NCI-H2196 treated with DMSO at 0.1 percent for 48 hours (cell line): ENCODE measurements around the gene EHMT1.
"Not testable (repeated sequence)": the region's sequence is repeated elsewhere in the genome, so short reads cannot be mapped to it uniquely, and the experiment has no call there.

Experiments used
- DNase-seq: peaks from one replicate; lab custom pipeline; 2025; ENCODE audit not compliant: unreplicated experiment; lab: John Stamatoyannopoulos, UW

The EHMT1 gene

DNA sequence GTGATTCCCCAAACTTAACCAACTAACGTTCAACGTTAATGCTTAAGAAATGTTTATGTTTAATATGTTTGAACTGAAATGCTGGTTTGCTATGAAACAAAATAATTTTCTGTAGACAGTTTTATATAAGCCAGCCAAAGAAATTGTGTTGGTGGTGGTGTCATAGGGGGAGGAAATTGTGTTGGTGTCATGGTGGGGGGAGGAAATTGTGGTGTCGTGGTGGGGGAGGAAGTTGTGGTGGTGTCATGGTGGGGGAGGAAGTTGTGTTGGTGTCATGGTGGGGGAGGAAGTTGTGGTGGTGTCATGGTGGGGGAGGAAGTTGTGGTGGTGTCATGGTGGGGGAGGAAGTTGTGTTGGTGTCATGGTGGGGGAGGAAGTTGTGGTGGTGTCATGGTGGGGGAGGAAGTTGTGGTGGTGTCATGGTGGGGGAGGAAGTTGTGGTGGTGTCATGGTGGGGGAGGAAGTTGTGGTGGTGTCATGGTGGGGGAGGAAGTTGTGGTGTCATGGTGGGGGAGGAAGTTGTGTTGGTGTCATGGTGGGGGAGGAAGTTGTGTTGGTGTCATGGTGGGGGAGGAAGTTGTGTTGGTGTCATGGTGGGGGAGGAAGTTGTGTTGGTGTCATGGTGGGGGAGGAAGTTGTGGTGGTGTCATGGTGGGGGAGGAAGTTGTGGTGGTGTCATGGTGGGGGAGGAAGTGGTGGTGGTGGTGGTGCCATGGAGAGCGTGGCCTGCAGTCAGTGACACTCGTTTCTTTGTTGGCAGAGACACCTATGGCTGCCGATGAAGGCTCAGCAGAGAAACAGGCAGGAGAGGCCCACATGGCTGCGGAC is 97.3 kb downstream of the EHMT1 start:
- DNase-seq = not testable (repeated sequence)

DNA sequence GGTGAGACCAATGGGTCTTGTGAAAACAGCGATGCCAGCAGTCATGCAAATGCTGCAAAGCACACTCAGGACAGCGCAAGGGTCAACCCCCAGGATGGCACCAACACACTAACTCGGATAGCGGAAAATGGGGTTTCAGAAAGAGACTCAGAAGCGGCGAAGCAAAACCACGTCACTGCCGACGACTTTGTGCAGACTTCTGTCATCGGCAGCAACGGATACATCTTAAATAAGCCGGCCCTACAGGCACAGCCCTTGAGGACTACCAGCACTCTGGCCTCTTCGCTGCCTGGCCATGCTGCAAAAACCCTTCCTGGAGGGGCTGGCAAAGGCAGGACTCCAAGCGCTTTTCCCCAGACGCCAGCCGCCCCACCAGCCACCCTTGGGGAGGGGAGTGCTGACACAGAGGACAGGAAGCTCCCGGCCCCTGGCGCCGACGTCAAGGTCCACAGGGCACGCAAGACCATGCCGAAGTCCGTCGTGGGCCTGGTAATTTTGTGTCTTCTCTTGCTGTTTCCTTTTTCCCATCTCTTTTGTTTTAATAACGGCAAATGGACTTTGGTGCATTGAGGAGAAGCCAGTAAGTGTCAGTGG is 98.0 kb downstream of the EHMT1 start:
- DNase-seq = no peak

DNA sequence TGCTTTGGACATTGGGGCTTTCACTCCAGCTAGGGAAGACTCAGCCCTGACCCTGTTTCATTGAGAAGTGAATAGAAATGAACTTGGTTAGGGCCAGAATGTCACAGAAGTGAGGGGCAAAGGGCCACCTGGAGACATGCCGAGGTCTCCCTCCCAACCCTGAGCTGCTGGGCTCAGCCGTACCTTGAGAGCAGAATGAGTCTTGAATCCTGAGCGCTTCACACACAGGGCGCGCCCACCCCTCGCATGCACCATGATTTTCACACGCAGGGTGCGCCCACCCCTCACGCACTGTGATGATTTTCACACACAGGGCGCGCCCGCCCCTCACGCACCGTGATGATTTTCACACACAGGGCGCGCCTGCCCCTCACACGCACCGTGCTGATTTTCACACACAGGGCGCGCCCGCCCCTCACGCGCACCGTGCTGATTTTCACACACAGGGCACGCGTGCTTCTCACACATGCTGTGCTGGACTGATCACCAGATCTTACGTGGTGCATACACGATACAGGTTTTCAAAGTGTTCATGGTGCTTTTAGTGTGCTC is 99.0 kb downstream of the EHMT1 start:
- DNase-seq = no peak

DNA sequence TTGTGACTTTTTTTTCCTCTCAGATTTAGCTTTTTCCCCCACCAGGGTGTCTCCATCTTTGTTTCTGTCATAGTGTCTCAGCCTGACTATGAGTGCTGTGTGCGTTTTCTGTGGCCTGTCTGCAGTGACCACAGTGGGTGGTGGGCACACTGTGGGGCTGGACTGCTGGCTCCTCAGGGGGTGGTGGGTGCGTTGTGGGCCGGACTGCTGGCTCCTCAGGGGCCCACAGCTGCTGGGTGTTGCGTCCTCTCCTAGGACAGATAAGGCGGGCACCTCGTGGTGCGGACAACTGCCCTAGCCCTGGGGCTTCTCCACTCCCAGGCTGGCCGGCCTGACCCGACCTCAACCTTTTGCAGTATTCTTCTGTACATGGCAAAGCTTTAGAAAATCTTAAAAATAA is 100.4 kb downstream of the EHMT1 start:
- no peak for DNase-seq

DNA sequence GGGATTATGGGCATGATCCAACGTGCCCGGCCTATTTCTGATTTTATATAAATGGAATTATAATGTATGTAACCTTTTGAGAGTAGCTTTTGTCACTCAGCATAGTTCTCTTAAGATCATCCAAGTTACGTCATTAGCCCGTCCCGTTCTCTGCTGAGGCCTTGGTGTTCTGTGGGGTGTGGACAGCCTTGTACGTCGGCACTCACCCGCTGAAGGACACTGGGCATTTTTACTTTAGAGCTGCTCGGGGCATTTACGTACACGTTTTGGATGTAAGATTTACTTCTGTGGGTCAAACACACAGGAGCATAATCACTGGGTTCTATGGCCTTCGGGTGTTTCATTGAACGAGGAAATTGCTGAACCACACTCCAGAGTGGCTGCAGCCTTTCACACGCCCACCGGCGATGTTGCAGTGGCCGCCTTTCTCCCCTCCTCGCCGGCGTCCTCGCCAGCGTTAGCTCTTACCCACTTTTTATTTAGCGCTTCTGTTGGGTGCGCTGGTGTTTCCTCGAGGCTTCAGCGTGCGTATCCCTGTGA is 101.8 kb downstream of the EHMT1 start:
- DNase-seq = no peak

DNA sequence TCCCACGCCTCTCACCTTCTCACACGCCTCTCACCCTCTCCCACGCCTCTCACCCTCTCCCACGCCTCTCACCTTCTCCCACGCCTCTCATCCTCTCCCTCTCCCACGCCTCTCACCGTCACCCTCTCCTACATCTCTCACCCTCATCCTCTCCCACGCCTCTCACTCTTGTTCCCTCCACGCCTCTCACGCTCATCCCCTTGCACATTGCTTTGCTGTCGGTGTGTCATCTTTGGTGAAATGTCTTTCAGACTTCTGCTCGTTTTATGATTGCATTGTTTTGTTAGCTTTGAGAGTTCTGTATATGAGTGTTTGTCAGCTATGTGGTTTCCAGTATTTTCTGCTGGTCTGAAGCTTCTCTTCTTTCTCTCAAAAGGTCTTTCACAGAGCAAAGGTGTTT is 102.7 kb downstream of the EHMT1 start:
- no peak for DNase-seq

DNA sequence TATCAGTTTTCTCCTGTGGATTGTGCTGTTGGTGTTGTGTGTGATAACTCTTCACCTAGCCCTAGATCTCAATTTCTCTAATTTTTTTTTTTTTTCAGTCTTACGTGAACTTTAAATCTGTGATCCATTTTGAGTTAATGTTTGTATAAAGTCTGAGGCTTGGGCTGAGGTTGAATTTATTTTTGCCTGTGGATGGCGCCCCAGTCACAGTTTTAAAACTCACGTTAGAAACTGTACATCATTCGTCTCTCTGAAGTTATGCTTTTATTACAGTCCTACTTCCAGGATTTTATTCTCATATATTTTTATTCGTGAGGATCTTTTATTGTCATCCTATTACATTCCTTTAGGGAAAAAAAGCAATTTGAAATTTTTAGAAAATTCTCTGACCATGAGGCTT is 103.1 kb downstream of the EHMT1 start:
- DNase-seq = no peak

DNA sequence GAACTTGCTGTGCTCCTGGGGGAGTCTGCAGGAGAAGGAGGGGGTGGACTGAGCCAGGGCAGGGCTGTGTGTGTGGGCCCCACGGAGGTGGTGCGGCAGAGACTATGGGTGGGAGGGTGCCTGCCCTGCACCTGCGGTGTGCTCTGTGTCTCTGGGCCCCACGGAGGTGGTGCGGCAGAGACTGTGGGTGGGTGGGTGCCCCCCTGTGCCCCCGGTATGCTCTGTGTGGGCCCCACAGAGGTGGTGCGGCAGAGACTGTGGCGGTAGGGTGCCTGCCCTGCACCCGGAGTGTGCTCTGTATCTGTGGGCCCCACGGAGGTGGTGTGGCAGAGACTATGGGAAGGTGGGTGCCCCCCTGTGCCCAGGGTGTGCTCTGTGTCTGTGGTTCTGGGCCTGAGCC is 103.7 kb downstream of the EHMT1 start:
- no peak for DNase-seq

DNA sequence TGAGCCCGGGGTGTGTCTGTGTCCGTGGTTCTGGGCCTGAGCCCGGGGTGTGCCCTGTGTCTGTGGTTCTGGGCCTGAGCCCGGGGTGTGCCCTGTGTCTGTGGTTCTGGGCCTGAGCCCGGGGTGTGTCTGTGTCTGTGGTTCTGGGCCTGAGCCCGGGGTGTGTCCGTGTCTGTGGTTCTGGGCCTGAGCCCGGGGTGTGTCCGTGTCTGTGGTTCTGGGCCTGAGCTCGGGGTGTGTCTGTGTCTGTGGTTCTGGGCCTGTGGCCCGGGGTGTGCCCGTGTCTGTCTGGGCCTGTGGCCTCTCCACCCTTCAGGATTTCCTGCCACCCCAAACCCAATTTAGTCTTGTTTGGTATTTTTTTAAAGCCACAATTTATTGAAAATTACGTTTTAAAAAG is 104.6 kb downstream of the EHMT1 start:
- not testable (repeated sequence) for DNase-seq

DNA sequence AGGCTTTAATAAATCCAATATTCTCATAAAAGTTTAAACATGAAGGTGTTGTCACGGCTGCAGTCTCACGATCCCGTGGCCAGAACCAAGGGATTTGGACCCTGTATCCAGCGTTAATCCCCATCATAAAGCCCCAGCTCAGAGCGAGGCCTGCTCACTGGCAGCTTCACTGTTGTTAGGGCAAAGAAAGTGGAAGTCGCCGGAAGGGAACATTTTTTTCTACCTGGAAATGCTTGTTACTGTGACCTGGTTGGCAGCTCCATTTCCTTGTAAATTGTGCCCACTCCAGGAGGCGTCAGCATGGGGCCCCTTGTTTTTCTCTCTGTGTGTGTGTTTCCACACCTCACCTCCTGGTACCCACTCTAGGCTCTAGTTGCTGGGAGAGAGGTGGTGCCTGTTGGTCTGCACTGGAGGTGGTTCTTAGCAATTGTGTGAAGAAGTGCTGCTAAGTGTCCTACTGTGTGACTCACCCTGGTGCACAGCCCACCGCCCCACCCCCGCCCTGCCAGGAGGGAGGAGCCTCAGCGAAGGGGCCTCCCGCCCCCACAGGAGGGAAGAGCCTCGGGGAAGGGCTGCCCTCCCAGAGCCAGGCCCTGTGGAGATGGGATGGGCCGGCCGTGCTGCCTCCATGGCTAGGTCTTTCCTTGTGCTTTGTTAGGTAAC is 105.1 kb downstream of the EHMT1 start:
- DNase-seq = no peak

DNA sequence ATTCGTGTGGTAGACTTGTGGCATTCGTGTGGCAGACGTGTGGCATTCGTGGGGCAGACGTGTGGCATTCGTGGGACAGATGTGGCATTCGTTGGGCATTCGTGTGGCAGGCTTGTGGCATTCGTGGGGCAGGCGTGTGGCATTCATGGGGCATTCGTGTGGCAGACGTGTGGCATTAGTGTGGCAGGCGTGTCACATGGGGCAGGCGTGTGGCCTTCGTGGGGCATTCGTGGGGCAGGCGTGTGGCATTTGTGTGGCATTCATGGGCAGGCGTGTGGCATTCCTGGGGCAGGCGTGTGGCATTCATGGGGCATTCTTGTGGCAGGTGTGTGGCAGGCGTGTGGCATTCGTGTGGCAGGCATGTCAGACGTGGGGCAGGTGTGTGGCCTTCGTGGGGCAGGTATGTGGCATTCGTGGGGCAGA is 106.0 kb downstream of the EHMT1 start:
- no peak for DNase-seq

DNA sequence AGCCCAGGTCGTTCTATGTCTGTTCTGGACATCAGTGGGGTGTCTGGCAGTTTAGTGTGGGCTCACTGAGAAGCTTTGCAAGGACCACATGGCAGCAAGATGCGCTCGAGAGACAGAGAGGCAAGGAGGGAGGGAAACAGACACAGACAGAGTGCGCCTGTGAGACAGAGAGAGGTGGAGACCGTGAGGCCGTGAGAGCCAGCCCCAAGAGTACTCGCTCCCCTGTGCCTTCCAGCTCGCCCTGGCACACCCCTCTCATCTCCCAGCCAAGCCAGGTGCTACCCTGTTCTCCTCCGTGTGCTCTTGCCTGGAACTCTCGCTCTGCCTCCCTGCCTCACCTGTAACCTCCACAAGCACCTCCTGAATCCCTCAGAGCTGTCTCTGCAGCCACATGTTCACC is 106.8 kb downstream of the EHMT1 start:
- no peak for DNase-seq

DNA sequence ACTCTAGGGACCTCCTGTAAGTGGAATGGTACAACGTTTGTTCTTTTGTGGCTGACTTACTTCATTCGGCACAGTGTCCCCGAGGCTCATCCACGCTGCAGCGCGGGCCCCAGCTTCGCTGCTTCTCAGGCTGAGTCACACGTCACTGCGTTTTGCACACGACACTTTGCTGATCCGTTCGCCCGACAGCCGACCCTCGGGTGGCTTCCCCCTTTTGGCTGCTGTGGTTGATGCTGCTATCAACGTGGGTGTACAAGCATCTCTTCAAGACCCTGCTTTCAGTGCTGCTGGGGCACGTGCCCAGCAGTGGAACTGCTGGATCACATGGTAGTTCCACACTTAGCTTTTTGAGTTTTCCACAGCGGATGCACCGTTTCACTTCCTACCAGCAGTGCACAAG is 107.5 kb downstream of the EHMT1 start:
- DNase-seq = not testable (repeated sequence)

DNA sequence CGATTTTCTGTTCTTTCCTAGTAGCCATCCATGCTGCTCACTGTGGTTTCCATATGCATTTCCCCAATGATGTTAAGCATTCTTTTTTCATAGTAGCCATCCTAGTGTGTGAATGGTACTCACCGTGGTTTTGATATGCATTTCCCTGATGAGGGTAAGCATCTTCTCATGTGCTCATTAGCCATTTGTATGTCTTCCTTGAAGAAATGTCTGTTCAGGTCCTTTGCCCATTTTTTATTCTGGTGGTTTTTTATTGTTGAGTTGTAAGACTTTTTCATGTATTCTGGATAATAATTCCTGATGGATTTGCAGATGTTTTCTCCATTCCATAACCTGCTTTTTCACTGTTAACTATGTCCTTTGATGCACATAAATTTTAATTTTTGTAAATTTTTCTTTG is 108.0 kb downstream of the EHMT1 start:
- no peak for DNase-seq

DNA sequence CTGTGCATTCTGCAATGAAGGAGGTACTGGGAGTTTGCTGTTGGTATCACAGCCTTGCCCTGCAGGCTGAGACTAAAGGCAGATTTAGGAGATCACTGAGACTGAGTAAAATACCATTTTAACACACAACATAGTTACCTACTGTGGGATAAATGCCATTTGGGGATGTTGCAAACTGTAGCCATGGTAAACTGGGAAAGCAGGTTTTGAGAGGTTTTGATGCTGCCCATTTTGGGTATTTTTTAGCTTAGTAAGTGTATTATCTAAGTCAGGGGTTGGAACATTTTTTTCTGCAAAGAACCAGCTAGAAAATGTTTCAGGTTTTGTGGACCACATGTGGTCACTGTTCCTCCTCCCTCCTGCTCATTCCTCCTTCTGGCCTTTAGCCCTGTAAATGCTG is 108.9 kb downstream of the EHMT1 start:
- DNase-seq = no peak

DNA sequence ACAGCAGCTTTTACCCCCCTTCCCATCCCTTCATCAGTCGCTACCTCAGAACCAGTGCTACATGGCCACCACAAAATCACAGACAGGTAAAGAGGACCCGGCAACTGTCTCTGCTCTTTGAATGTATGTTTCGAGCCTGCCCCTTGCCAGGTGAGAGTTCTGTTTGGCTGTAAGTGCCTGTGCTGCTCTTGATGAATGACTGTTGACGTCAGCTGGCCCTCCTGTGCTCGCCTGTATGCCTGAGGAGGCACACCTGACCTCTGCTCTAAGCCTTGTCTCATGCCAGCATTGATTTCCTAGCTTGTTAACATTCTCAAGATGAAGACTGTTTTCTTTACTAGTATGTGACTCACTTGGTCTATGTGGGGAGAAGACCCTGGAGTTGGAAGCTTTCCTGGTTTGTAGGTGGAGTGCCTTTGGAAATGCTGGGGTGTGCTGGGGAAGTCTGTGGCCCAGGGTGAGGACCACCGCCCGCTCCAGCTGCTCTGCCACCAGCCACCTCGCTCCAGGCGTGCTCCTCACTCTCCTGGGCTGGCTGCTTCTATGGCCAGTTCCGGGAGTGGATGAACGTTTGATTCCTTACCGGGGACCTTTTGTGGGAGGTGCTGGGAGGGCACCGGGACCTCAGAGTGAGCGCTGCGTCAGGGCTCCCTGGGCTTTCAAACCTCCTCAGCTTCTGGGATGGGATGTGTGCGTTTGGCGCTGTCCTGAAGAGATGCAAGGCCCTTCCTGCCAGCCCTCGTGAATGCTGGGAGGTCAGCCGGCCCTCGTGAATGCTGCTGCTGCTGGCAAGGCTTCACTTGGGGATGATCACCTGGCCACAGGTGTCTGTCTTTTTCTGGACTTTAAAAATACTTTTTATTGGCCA is 109.9 kb downstream of the EHMT1 start:
- DNase-seq = no peak

DNA sequence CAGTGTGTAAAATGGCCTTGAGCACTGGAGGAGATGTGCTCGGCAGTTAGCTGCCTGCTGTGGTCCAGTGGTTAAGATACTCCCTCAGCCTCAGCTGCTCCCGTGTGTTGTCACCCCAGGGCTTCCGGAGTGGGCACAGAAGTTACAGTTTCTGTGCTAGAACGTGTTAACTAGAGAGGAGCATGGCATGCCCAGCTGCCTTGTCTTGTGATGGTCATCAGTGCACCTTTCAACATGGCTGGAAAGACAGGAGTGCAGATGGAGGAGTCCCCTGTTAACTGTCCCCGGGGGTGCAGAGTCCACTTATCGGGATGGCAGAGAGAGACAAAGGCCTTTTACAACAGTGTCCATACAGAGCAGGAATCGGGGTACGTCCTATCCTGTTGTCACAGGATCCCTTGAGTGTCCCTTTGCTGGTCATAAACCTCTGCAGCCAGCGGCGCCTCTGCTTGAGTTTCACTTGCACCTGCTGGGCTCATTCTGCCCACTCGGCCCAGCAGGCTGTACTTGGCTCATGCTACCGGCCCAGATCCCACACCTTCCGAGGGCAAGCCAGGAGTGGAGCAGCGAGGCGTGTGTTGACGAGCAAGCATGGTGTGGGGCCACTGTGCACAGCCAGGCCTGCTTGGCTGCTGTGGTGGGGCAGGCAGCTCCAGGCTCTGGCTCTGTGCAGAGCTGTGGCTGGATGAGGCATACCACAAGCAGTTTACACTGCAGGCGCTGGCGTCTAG is 112.6 kb downstream of the EHMT1 start:
- no peak for DNase-seq

DNA sequence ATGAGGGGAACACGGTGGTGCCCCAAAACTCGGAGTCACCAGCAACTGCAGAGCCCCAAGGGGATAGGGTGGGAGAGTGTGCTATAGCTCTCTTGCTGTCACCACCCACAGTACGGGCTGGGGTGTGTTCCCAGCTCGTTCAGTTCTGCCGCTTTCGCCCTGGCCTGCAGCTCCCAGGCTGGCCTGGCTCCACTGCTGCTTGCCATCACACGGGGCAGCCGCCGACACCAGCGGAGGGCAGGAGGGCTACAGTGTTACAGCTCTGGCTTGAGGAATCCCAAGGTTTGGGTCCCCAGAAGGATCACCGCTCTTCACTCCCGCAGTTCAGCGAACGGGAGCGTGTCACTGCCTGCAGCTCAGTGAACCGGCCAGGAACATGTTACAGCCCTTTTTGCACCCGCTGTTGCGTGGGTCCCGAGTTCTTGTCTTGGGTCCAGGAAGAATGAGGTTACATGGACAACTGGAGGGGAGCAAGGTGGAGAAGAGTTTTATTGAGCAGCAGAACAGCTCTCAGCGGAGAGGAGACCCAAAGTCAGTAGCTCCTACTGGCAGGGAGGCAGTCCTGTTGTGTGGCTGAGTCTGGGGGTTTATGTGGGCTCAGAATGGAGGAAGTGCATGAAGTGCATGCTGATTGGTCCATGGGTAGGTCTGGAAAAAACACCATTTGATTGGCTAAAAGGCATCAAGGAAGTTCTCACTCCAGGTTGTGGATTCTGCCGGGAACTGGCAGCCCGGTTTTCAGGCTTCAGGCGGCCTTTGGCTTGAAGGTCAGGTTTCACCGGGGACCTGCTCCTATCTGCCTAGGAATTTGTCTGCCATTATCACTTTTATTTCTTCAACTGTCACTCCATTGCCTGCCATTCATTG is 113.4 kb downstream of the EHMT1 start:
- no peak for DNase-seq

DNA sequence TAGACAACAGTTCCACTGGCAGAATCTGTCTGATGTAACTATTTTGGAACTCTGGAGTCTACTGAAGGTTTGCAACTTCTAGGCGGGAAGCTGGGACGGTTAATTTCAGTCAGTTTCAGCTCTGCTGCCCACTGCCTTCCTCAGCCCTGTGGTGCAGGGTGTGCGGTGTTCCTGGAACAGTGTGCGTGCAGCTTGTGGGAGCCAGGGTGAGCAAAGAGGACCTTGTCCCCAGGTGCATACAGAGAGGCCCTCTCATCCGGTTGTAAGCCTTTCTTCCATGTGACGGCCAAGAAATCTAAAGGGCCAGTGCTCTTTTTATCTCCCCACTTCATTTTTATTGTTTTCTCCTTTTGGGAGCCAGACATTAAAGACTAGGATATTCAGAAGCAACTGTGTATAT is 114.6 kb downstream of the EHMT1 start:
- DNase-seq = no peak
